ENCODE data around the gene TCF4. TPM values are rescaled to one million over a fixed set of nuclear protein-coding genes. Genes with fewer than 3 reads are reported as not detected.

TCF4 gene
- total RNA-seq, 1 experiment from 2014 or later = 93.7 TPM

DNA sequence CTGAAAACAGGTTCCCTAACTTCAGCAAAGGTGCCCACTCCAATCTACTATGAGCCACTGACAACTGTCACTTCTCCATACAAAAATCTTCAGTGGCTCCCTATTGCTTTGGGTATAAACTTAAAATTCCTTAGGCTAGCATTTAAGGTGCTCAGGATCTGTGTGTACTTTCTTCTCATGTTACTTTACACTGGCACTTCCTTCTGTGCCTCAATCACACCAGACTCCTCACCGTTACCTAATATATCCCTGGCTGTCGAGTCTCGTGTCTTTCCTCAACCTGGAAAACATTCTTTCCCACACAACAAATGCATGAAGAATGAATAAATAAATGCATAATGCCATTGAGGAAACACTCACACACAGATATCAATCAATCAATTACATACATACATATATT lies 101.1 kb downstream of the TCF4 start:
- Histone ChIP-seq H3K4me1 (no peaks in the 10 kb centered on the region), H3K36me3 (ENCODE audit: control insufficient read depth, insufficient read depth, low read length) (no peaks in the 10 kb centered on the region), H3K4me3 (ENCODE audit: low read depth, low read length) (no peak overlapping the region), H3K9me3 (no peaks in the 10 kb centered on the region), H3K27me3 (replicated peaks; ENCODE audit: control insufficient read depth, insufficient read depth, low read length) (no peaks in the 10 kb centered on the region)
- Mint-ChIP-seq H3K27me3 (ENCODE audit: insufficient read depth, unreplicated experiment) (no peaks in the 10 kb centered on the region), H3K36me3 (ENCODE audit: insufficient read depth, unreplicated experiment) (peaks cover 6% of the 10 kb centered on the region), H3K4me1 (ENCODE audit: low read depth, unreplicated experiment) (peaks cover 9% of the 10 kb centered on the region), H3K27ac (ENCODE audit: unreplicated experiment) (no peak overlapping the region), H3K4me3 (ENCODE audit: unreplicated experiment) (no peak overlapping the region), H3K9me3 (ENCODE audit: unreplicated experiment) (no peaks in the 10 kb centered on the region)
- DNase-seq = no peak
- no TSS peak for BruUV-seq (replicated peaks)
- TF ChIP-seq CTCF (IDR thresholded peaks at IDR 0.05; ENCODE audit: insufficient read depth in 1 of 2, low read depth in 1 of 2, low read length in 1 of 2, severe bottlenecking in 1 of 2, unreplicated experiment in 1 of 2) = no peak
- ChIA-PET CTCF (no interaction called here), POLR2A (no interaction called here)
- intact Hi-C loops (cut with micrococcal nuclease; ENCODE audit: unreplicated experiment) = no loop called here

DNA sequence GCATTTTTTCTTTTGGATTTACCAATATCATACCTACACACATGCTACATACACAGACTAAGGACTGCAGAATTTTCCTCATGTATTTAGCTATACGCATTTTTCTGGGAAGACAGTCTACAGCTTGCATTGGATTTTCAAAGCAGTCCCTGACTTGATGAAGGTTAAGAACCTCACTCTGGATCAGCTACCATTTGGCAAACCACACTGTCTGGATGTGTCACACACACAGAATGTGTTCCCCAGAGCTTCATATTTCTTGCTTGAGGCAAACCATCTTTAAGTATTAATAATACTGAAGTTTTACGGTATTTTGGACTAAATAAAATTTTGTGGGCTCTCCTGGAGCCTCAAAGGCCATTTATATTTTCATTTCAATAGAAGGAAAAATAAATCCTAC lies 102.3 kb downstream of the TCF4 start:
- BruUV-seq (replicated peaks) = no TSS peak
- ChIA-PET POLR2A (no interaction called here), CTCF (no interaction called here)
- Mint-ChIP-seq H3K4me1 (ENCODE audit: low read depth, unreplicated experiment) (peaks cover 9% of the 10 kb centered on the region), H3K4me3 (ENCODE audit: unreplicated experiment) (no peak overlapping the region), H3K27me3 (ENCODE audit: insufficient read depth, unreplicated experiment) (no peaks in the 10 kb centered on the region), H3K9me3 (ENCODE audit: unreplicated experiment) (no peaks in the 10 kb centered on the region), H3K27ac (ENCODE audit: unreplicated experiment) (no peak overlapping the region), H3K36me3 (ENCODE audit: insufficient read depth, unreplicated experiment) (peaks cover 6% of the 10 kb centered on the region)
- no peak for DNase-seq
- TF ChIP-seq CTCF (IDR thresholded peaks at IDR 0.05; ENCODE audit: insufficient read depth in 1 of 2, low read depth in 1 of 2, low read length in 1 of 2, severe bottlenecking in 1 of 2, unreplicated experiment in 1 of 2) = no peak
- intact Hi-C loops (cut with micrococcal nuclease; ENCODE audit: unreplicated experiment) = no loop called here
- no peaks in the 10 kb centered on the region for H3K36me3 ChIP-seq (ENCODE audit: control insufficient read depth, insufficient read depth, low read length)
- H3K4me1 ChIP-seq = no peaks in the 10 kb centered on the region
- H3K9me3 ChIP-seq = no peaks in the 10 kb centered on the region
- no peaks in the 10 kb centered on the region for H3K27me3 ChIP-seq (replicated peaks; ENCODE audit: control insufficient read depth, insufficient read depth, low read length)
- no peak overlapping the region for H3K4me3 ChIP-seq (ENCODE audit: low read depth, low read length)

DNA sequence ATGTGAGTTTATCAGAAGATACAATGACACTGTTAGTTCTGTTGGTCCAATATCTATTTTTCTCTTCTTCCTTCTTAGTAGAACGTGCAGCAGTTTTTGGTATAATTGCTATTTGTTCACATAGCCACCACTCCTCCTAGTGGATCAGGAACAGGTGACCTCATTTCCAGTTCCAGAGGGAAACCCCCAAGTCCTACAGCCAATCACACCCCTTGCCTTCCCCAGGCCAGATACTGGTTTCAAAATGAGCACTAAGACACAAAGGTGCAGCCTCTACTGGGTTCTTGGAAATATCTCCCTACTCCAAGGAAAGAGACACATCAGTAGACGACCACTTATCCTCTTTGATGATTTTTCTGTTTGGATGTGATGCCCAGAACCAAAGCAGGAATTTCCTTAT lies 103.2 kb downstream of the TCF4 start:
- Histone ChIP-seq H3K4me1 (no peaks in the 10 kb centered on the region), H3K9me3 (no peaks in the 10 kb centered on the region), H3K27me3 (replicated peaks; ENCODE audit: control insufficient read depth, insufficient read depth, low read length) (no peaks in the 10 kb centered on the region), H3K36me3 (ENCODE audit: control insufficient read depth, insufficient read depth, low read length) (no peaks in the 10 kb centered on the region), H3K4me3 (ENCODE audit: low read depth, low read length) (no peak overlapping the region)
- Mint-ChIP-seq H3K27me3 (ENCODE audit: insufficient read depth, unreplicated experiment) (no peaks in the 10 kb centered on the region), H3K4me3 (ENCODE audit: unreplicated experiment) (no peak overlapping the region), H3K27ac (ENCODE audit: unreplicated experiment) (no peak overlapping the region), H3K36me3 (ENCODE audit: insufficient read depth, unreplicated experiment) (peaks cover 6% of the 10 kb centered on the region), H3K9me3 (ENCODE audit: unreplicated experiment) (no peaks in the 10 kb centered on the region), H3K4me1 (ENCODE audit: low read depth, unreplicated experiment) (peaks cover 8% of the 10 kb centered on the region)
- POLR2A ChIA-PET = no interaction called here
- no peak for DNase-seq
- intact Hi-C loops (cut with micrococcal nuclease; ENCODE audit: unreplicated experiment) = no loop called here
- TF ChIP-seq CTCF (IDR thresholded peaks at IDR 0.05; ENCODE audit: insufficient read depth in 1 of 2, low read depth in 1 of 2, low read length in 1 of 2, severe bottlenecking in 1 of 2, unreplicated experiment in 1 of 2) = no peak
- CTCF ChIA-PET = no interaction called here
- no TSS peak for BruUV-seq (replicated peaks)

Measured in Caco-2 (cell line).